NCI-H187 (cell line): ENCODE results near the gene PTGIS.

ENCODE experiments used
- DNase-seq, 2 experiments: peaks; one replicate each; lab custom pipeline; 2025; lab: John Stamatoyannopoulos, UW

PTGIS gene

GRCh38 chr20:49496553-49497397 is 71.2 kb downstream of the PTGIS start:
- no peak for DNase-seq

- DNase-seq, result no peak
These were observed 71.9 kb downstream of the PTGIS start for GRCh38 chr20:49496043-49496442.

GRCh38 chr20:49490689-49491088 is 77.2 kb downstream of the PTGIS start:
- DNase-seq, result no peak

- no peak for DNase-seq
These were observed 78.2 kb downstream of the PTGIS start for GRCh38 chr20:49489688-49490087.

GRCh38 chr20:49486064-49486463 is 81.9 kb downstream of the PTGIS start:
- DNase-seq, result no peak

- DNase-seq, result no peak
These were observed 82.4 kb downstream of the PTGIS start for GRCh38 chr20:49485563-49485962.

GRCh38 chr20:49484180-49485140 is 83.5 kb downstream of the PTGIS start:
- peak; percentile 14 to 71 for DNase-seq

GRCh38 chr20:49483696-49484123 is 84.2 kb downstream of the PTGIS start:
- DNase-seq, result no peak

- DNase-seq, result no peak
These were observed 84.8 kb downstream of the PTGIS start for GRCh38 chr20:49483018-49483695.

- no peak for DNase-seq
These were observed 85.3 kb downstream of the PTGIS start, which contains the start of gene KCNB1 for GRCh38 chr20:49482621-49483017. TSS of gene KCNB1 (minus strand) at chr20:49482668. CDS start at chr20:49482480, 188 bp downstream.

- no peak for DNase-seq
These were observed 85.8 kb downstream of the PTGIS start for GRCh38 chr20:49482173-49482572.

GRCh38 chr20:49481116-49481515 is 86.8 kb downstream of the PTGIS start:
- DNase-seq, result no peak

GRCh38 chr20:49480236-49480635 is 87.7 kb downstream of the PTGIS start:
- DNase-seq, result no peak

- DNase-seq, result no peak
These were observed 88.2 kb downstream of the PTGIS start for GRCh38 chr20:49479785-49480184.

- no peak for DNase-seq
These were observed 88.9 kb downstream of the PTGIS start for GRCh38 chr20:49478754-49479689.

GRCh38 chr20:49478266-49478665 is 89.7 kb downstream of the PTGIS start:
- no peak for DNase-seq

GRCh38 chr20:49477200-49477599 is 90.7 kb downstream of the PTGIS start:
- no peak for DNase-seq

GRCh38 chr20:49476016-49476355 is 92.0 kb downstream of the PTGIS start:
- DNase-seq, result no peak

GRCh38 chr20:49475292-49476015 is 92.5 kb downstream of the PTGIS start:
- no peak for DNase-seq

GRCh38 chr20:49471397-49471796 is 96.5 kb downstream of the PTGIS start:
- no peak for DNase-seq
